Measurements from ENCODE around the gene TTC36.

DNA sequence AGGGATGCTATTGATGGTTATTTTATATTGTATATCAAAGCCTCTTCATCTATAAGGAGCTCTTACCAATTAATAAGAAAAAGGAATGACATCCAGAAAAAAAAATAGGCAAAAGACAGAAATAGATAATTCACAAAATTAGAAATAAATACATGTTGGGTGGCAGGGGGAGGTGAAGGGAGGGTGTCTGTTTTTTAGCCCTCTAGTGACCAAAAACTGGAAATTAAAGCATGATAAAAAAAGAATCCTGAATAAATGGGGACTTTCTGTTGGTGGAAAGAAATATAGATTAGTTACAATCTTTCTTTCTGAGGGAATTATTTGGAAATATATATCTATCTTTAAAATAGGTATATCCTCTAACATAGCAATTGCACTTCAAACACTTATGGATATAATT lies 42.0 kb upstream of the TTC36 start:
- TF ChIP-seq POLR2A (IDR thresholded peaks at IDR 0.05; ENCODE audit: low read depth) = no peak
- TF ChIP-seq CTCF (IDR thresholded peaks at IDR 0.05) = no peak
- no peak for TF ChIP-seq POLR2AphosphoS5 (IDR thresholded peaks at IDR 0.05)

All from esophagus muscularis mucosa (tissue), 3 donors.